H1 (cell line): Measurements from ENCODE around the gene TUBGCP2. TPM values are rescaled to one million over a fixed set of nuclear protein-coding genes. Genes with fewer than 3 reads are reported as not detected.

Experiments used
- CHD7 ChIP-seq: fragments of 300-600 bp; sonication (generic); IDR thresholded peaks from 2 replicates; pipeline ENCODE4 v1.7.1; 2012; ENCODE audit warnings: low read length, moderate library complexity, mild to moderate bottlenecking, inconsistent platforms; ENCODE audit not compliant: insufficient replicate concordance
- EGR1 ChIP-seq: IDR thresholded peaks from 2 replicates; pipeline ENCODE4 v1.6.1; 2011; ENCODE audit warnings: low read depth, low read length, borderline replicate concordance
- SUZ12 ChIP-seq: fragments of 200-600 bp; sonication (generic); IDR thresholded peaks from 2 replicates; pipeline ENCODE4 v1.6.1; 2012; ENCODE audit warnings: mild to moderate bottlenecking, inconsistent platforms, low read length, moderate library complexity, mixed read lengths
- polyA plus RNA-seq, 7 experiments: library from polyadenylated mRNA; depleted of rRNA in 3 of 7; stranded (reverse) in 5 of 7; unstranded in 2 of 7; fragments of >200 nt in 5 of 7; fragments of 200-250 nt in 2 of 7; gene quantifications; 1 replicate in 5 of 7; 2 replicates in 1 of 7; 4 replicates in 1 of 7; pipeline versions ENCODE4 v1.2.1 to v1.2.3, GENCODE V29; 2011 to 2013; ENCODE audit warnings: missing spikeins in 2 of 7, mixed read lengths in 2 of 7
- total RNA-seq: library from RNA; stranded (reverse); fragmentation: NEBNext Ultra II Directional; extraction: Animal tissue kit (Norgen Biotek cat#: 25700); gene quantifications from 2 replicates; pipeline ENCODE4 v1.2.1, GENCODE V29; 2021

The TUBGCP2 gene
- total and polyA plus RNA-seq, 2 of the 8 experiments (the other 6 are each of a cell fraction or from before 2014, with no cell fraction given): 34.9 to 51.9 TPM

- TF ChIP-seq CHD7 (no peak), SUZ12 (no peak), EGR1 (no peak)
Observed at GRCh38 chr10:133270773-133271297, 37.8 kb downstream of the TUBGCP2 start (continued).
